GM12864 (cell line): ENCODE measurements around the gene MSL2.

ENCODE experiments used
- DNase-seq: peaks from one replicate; pipeline ENCODE4 v3.0.0-alpha.2; 2011; ENCODE audit warnings: low read depth
- H3K4me3 ChIP-seq: 2 replicates; pipeline ENCODE4 v1.5.1; 2011; ENCODE audit warnings: mild to moderate bottlenecking, low read depth, low read length, control low read depth
- CTCF ChIP-seq: IDR thresholded peaks from 2 replicates; pipeline ENCODE4 v1.5.1; 2011; ENCODE audit warnings: low read depth, mild to moderate bottlenecking, moderate library complexity, low read length, control low read depth, inconsistent platforms; ENCODE audit errors: missing control alignments

MSL2 gene

GRCh38 chr3:136105044-136105443 is 91.1 kb downstream of the MSL2 start:
- no peak overlapping the region for H3K4me3 ChIP-seq
- DNase-seq, result no peak
- no peak for TF ChIP-seq CTCF
